ENCODE results near the gene ACSL3.

The ACSL3 gene

DNA sequence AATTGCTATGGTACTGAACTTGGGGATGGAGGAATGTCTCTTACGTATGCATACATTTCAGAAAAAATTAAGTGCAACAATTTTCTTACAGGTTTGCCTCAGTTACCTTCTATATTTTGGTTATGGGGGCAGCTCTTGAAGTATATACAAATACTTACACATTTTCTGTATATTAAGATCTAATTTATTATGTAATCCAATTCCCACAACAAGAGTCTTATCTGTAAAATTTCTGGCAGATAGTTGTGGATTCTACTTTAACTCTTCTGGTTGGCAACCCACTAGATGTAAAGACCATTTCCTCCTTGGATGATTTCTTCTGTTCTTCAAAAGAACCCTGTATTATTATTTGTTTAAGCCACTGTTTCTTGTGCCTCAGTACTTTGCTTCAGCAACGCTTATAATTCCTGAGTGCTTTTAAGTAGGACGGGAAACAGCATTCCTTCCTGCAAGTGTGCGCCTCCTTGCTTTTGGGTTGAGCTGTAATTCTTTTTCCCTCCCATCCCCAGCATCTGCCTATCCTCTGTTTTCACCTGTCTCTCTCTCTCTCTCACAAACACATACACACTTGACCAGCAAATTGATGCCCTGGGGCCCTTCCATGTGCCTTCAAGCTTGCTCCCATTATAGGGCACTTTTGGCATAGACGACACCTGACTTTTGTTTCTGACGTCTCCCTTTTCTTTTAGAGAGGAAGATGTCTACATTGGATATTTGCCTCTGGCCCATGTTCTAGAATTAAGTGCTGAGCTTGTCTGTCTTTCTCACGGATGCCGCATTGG, 61.4 kb downstream of the ACSL3 start:
- Histone ChIP-seq H3K36me3 (ENCODE audit: control insufficient read depth, insufficient read depth, low read length) (no peaks in the 10 kb centered on the region), H3K4me3 (ENCODE audit: low read depth, low read length) (no peak overlapping the region), H3K9me3 (ENCODE audit: control insufficient read depth, low read length) (no peaks in the 10 kb centered on the region), H3K4me1 (peaks cover 9% of the 10 kb centered on the region), H3K27ac (no peak overlapping the region), H3K9ac (no peak overlapping the region), H3K79me2 (peaks cover 19% of the 10 kb centered on the region), H3K4me2 (ENCODE audit: low read length) (no peak overlapping the region), H3K27me3 (ENCODE audit: control insufficient read depth, insufficient read depth, low read length) (no peaks in the 10 kb centered on the region), H2AFZ (no peak overlapping the region)
- no peak for TF ChIP-seq CTCF (IDR thresholded peaks at IDR 0.05)

- Histone ChIP-seq H3K36me3 (ENCODE audit: control insufficient read depth, insufficient read depth, low read length) (no peaks in the 10 kb centered on the region), H3K4me1 (no peaks in the 10 kb centered on the region), H2AFZ (no peak overlapping the region), H3K79me2 (peaks cover 14% of the 10 kb centered on the region), H3K4me2 (ENCODE audit: low read length) (no peak overlapping the region), H3K27me3 (ENCODE audit: control insufficient read depth, insufficient read depth, low read length) (no peaks in the 10 kb centered on the region), H3K4me3 (ENCODE audit: low read depth, low read length) (no peak overlapping the region), H3K9me3 (ENCODE audit: control insufficient read depth, low read length) (no peaks in the 10 kb centered on the region), H3K9ac (no peak overlapping the region), H3K27ac (no peak overlapping the region)
- no peak for TF ChIP-seq CTCF (IDR thresholded peaks at IDR 0.05)
These were observed 66.1 kb downstream of the ACSL3 start for GRCh38 chr2:222926915-222927314.

- H3K9ac ChIP-seq: no peak overlapping the region
- H3K4me2 ChIP-seq (ENCODE audit: low read length): no peak overlapping the region
- no peaks in the 10 kb centered on the region for H3K36me3 ChIP-seq (ENCODE audit: control insufficient read depth, insufficient read depth, low read length)
- no peaks in the 10 kb centered on the region for H3K4me1 ChIP-seq
- H3K9me3 ChIP-seq (ENCODE audit: control insufficient read depth, low read length): no peaks in the 10 kb centered on the region
- H2AFZ ChIP-seq: no peak overlapping the region
- no peak overlapping the region for H3K4me3 ChIP-seq (ENCODE audit: low read depth, low read length)
- peaks cover 16% of the 10 kb centered on the region for H3K79me2 ChIP-seq
- no peak overlapping the region for H3K27ac ChIP-seq
- no peaks in the 10 kb centered on the region for H3K27me3 ChIP-seq (ENCODE audit: control insufficient read depth, insufficient read depth, low read length)
- no peak for TF ChIP-seq CTCF (IDR thresholded peaks at IDR 0.05)
These were observed 66.8 kb downstream of the ACSL3 start for GRCh38 chr2:222927600-222927999.

DNA sequence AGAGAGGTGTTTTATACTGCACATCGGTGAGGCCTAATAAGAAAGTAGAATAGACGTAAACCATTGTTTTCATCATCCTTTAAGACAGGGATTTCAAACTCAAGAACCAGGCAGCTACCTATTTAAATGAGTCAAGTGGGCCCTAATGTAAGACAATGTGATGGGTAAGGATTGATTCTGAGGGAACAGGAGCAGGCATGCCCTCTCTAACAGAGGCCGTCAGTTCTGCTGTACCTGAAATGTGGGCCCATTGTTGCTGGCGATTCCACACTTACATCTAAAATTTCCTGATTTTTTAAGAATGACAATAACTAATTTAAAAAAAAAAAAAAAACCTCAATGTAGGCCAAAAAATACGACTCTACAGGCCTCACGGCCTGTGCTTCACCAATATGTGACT, 67.5 kb downstream of the ACSL3 start:
- H3K9me3 ChIP-seq (ENCODE audit: control insufficient read depth, low read length): no peaks in the 10 kb centered on the region
- H3K9ac ChIP-seq: no peak overlapping the region
- H3K79me2 ChIP-seq: peaks cover 16% of the 10 kb centered on the region
- H2AFZ ChIP-seq: no peak overlapping the region
- H3K36me3 ChIP-seq (ENCODE audit: control insufficient read depth, insufficient read depth, low read length): no peaks in the 10 kb centered on the region
- H3K4me1 ChIP-seq: no peaks in the 10 kb centered on the region
- H3K27ac ChIP-seq: no peak overlapping the region
- no peak overlapping the region for H3K4me3 ChIP-seq (ENCODE audit: low read depth, low read length)
- H3K27me3 ChIP-seq (ENCODE audit: control insufficient read depth, insufficient read depth, low read length): no peaks in the 10 kb centered on the region
- TF ChIP-seq CTCF (IDR thresholded peaks at IDR 0.05): no peak
- no peak overlapping the region for H3K4me2 ChIP-seq (ENCODE audit: low read length)

- Histone ChIP-seq H3K27ac (no peak overlapping the region), H3K4me3 (ENCODE audit: low read depth, low read length) (no peak overlapping the region), H3K79me2 (peaks cover 10% of the 10 kb centered on the region), H3K4me1 (no peaks in the 10 kb centered on the region), H3K36me3 (ENCODE audit: control insufficient read depth, insufficient read depth, low read length) (no peaks in the 10 kb centered on the region), H3K9ac (no peak overlapping the region), H3K9me3 (ENCODE audit: control insufficient read depth, low read length) (no peaks in the 10 kb centered on the region), H3K27me3 (ENCODE audit: control insufficient read depth, insufficient read depth, low read length) (no peaks in the 10 kb centered on the region), H3K4me2 (ENCODE audit: low read length) (no peak overlapping the region), H2AFZ (no peak overlapping the region)
- no peak for TF ChIP-seq CTCF (IDR thresholded peaks at IDR 0.05)
These were observed 70.0 kb downstream of the ACSL3 start for GRCh38 chr2:222930862-222931261.
